ENCODE results near the gene RNF181.
A peak's percentile ranks its signal among the peaks of the same experiment; 100 is the strongest.

RNF181 gene, protein sequence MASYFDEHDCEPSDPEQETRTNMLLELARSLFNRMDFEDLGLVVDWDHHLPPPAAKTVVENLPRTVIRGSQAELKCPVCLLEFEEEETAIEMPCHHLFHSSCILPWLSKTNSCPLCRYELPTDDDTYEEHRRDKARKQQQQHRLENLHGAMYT

DNA sequence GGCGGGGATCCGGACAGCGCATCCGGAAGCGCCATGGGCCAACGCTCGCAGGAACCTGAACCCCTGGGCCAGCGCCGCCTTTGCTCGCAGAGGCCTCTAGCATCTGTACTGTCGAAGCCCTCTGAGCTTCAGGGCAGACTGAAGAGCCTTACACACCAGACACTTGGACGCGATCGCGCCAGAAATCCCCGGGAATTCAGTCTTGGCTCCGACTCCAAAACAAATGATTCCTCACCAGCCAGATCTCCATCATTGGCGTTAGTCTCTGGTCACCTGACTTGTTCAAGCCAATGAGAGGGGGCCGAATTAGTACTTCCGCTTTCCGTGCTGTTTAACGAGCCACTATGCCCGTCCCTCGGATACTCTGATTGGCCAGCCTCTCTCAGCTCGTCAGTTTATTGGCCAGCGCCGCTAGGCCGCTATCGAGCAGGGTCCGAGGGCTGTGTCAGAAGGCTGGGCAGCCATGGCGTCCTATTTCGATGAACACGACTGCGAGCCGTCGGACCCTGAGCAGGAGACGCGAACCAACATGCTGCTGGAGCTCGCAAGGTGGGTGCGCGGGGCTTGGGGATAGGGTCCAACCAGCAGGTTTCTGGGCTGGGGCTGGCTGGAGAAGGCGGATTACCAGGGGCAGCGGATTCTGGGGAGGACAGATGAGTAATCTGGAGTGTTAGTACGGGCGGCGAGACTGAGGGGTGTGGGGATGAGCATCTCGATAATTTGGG lies at the start of gene RNF181:
Gene RNF181, plus strand, starts transcription at position 445 of the 725 bp plus-strand sequence. Its CDS starts 19 bp downstream, at position 464.
- Mint-ChIP-seq H3K4me3 (peak within 1 kb of the TSS; percentile 95), H3K27me3 (no peaks in the 10 kb centered on the region), H3K36me3 (ENCODE audit: low read depth) (peaks cover 85% of the 10 kb centered on the region), H3K27ac (peak within 1 kb of the TSS; percentile 97), H3K9me3 (no peaks in the 10 kb centered on the region), H3K4me1 (ENCODE audit: low read depth) (peaks cover 83% of the 10 kb centered on the region)
- intact Hi-C loops (cut with micrococcal nuclease) = loop anchor here (2.0 to 5.0 kb wide), 2 partner anchors 17 to 188 kb away; no protein-coding TSS in a partner anchor

DNA sequence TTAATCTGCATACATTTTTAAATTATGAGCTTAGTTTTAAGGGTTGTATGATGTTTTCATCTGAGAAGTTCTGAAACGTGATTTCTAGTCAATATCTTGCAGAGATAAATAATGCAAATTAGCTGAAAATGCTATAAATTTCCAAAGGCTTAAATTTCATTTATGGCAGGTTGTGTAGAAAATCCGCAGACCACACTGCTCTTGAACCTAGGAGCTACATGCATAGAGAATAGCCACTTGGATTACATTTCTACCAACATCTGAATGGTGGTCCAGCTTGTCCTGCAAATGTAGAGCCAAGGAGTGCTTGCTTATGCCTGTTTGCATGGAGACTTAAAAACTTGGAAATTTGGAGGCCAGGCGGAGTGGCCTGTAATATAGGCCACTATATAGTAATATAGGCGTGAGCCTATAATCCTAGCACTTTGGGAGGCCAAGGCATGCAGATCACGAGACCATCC lies 49.7 kb upstream of the RNF181 start:
- Mint-ChIP-seq H3K36me3 (ENCODE audit: low read depth) (peaks cover 88% of the 10 kb centered on the region), H3K4me1 (ENCODE audit: low read depth) (peaks cover 59% of the 10 kb centered on the region), H3K27me3 (no peaks in the 10 kb centered on the region), H3K4me3 (no peak overlapping the region), H3K9me3 (no peaks in the 10 kb centered on the region), H3K27ac (no peak overlapping the region)
- intact Hi-C loops (cut with micrococcal nuclease) = no loop called here

DNA sequence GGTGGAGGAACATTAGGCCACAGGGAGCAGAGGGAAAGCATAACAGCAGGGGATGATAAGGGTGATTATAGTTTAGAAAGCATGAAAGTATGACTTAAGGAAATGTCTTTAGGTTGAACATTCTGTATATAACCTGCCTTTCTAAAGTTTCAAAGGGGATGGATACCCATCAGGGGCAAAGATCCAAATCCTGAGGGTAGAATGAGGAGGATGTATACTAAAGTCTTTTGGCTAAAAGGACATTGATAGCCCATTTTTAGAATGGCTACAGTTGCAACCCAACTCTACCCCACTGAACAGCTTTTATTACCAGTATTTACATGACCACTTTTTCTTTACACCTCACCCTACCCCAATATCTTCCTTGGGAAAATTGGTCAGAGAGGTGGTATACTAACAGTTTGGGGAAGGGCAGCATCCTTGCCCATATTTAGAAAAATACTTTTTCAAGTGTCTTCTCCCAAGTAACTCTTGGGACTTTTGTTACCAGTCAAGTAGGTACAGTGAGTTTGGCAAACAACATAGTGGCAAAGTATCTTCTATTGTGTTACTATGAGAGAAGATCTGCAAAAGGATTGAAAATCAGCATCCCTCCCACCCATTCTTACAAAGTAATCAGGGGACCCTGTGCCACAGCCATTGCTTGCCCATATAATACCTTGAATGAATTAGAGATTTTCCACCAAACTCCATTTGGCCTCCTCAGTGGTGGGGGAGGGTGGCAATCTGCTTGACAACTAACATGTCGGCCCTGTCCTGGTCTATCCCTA lies 48.3 kb upstream of the RNF181 start:
- Mint-ChIP-seq H3K36me3 (ENCODE audit: low read depth) (peaks cover 88% of the 10 kb centered on the region), H3K4me1 (ENCODE audit: low read depth) (peaks cover 63% of the 10 kb centered on the region)

DNA sequence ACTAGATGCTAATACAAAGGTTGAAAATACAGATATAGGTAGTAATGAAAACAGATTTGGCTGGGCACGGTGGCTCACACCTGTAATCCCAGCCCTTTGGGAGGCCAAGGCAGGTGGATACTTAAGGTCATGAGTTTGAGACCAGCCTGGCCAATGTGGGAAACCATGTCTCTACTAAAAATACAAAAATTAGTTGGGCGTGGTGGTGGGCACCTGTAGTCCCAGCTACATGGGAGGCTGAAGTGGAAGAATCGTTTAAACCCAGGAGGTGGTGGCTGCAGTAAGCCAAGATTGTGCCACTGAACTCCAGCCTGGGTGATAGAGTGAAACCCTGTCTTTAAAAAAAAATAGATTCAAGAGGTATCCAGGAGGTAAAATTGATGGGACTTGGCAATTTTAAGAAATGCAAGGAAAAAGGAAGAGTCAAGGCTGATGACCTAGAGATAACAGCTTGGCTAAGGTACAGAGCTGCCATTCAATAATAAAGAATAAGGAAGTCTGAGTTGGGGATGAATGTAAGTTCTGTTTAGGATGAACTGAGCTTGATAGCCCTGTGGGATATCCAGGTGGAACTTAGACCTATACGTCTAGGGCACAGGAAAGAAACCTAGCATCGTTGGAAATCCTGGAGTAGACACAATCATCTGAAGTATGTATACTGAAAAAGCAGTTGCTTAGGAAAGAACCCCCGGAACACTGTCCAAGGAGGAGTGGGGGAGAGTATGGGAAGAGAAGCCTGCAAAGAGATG lies 47.5 kb upstream of the RNF181 start:
- Mint-ChIP-seq H3K36me3 (ENCODE audit: low read depth) (peaks cover 88% of the 10 kb centered on the region), H3K27me3 (no peaks in the 10 kb centered on the region), H3K27ac (peak overlapping the region; percentile 25), H3K9me3 (no peaks in the 10 kb centered on the region), H3K4me3 (no peak overlapping the region), H3K4me1 (ENCODE audit: low read depth) (peaks cover 57% of the 10 kb centered on the region)
- intact Hi-C loops (cut with micrococcal nuclease) = no loop called here

More for the DNA sequence above, 48.3 kb upstream of the RNF181 start:
- H3K9me3 Mint-ChIP-seq = no peaks in the 10 kb centered on the region
- no peak overlapping the region for H3K4me3 Mint-ChIP-seq
- peak overlapping the region; percentile 25 for H3K27ac Mint-ChIP-seq
- H3K27me3 Mint-ChIP-seq = no peaks in the 10 kb centered on the region
- intact Hi-C loops (cut with micrococcal nuclease) = no loop called here

- H3K27ac Mint-ChIP-seq = peak overlapping the region; percentile 25
- no peak overlapping the region for H3K4me3 Mint-ChIP-seq
- intact Hi-C loops (cut with micrococcal nuclease) = no loop called here
- H3K4me1 Mint-ChIP-seq (ENCODE audit: low read depth) = peaks cover 52% of the 10 kb centered on the region
- no peaks in the 10 kb centered on the region for H3K9me3 Mint-ChIP-seq
- peaks cover 88% of the 10 kb centered on the region for H3K36me3 Mint-ChIP-seq (ENCODE audit: low read depth)
- H3K27me3 Mint-ChIP-seq = no peaks in the 10 kb centered on the region
These were observed 47.0 kb upstream of the RNF181 start for GRCh38 chr2:85548608-85548900.

GRCh38 chr2:85549095-85549494 lies 46.5 kb upstream of the RNF181 start:
- no peaks in the 10 kb centered on the region for H3K9me3 Mint-ChIP-seq
- H3K4me3 Mint-ChIP-seq = no peak overlapping the region
- intact Hi-C loops (cut with micrococcal nuclease) = no loop called here
- H3K27me3 Mint-ChIP-seq = no peaks in the 10 kb centered on the region
- peaks cover 49% of the 10 kb centered on the region for H3K4me1 Mint-ChIP-seq (ENCODE audit: low read depth)
- no peak overlapping the region for H3K27ac Mint-ChIP-seq
- peaks cover 88% of the 10 kb centered on the region for H3K36me3 Mint-ChIP-seq (ENCODE audit: low read depth)

GRCh38 chr2:85549826-85550225 lies 45.7 kb upstream of the RNF181 start:
- Mint-ChIP-seq H3K9me3 (no peaks in the 10 kb centered on the region), H3K27me3 (no peaks in the 10 kb centered on the region), H3K27ac (peak overlapping the region; percentile 70), H3K36me3 (ENCODE audit: low read depth) (peaks cover 88% of the 10 kb centered on the region), H3K4me1 (ENCODE audit: low read depth) (peaks cover 45% of the 10 kb centered on the region), H3K4me3 (no peak overlapping the region)
- intact Hi-C loops (cut with micrococcal nuclease) = no loop called here

DNA sequence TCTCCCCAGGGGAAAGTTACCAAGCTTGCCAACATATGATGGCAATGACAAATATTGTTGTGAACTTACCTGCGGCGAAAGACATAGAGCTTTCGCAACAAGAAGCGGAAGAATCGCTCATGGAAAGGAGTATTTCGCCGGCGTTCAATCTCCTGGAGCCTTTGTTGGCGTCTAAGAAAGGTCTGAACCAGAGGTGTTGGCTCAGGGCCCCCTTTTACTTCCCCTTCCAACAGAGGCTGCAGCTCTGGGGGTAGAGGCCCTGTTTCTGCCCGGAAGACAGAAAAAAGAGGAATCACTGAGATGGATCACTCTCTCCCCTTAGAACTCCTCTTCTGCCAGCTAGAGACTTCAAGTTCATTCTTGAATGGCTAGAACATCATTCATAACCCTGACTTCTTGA lies 45.1 kb upstream of the RNF181 start:
- Mint-ChIP-seq H3K36me3 (ENCODE audit: low read depth) (peaks cover 88% of the 10 kb centered on the region), H3K4me1 (ENCODE audit: low read depth) (peaks cover 45% of the 10 kb centered on the region), H3K27ac (peak overlapping the region; percentile 70), H3K9me3 (no peaks in the 10 kb centered on the region), H3K27me3 (no peaks in the 10 kb centered on the region), H3K4me3 (no peak overlapping the region)
- intact Hi-C loops (cut with micrococcal nuclease) = no loop called here

DNA sequence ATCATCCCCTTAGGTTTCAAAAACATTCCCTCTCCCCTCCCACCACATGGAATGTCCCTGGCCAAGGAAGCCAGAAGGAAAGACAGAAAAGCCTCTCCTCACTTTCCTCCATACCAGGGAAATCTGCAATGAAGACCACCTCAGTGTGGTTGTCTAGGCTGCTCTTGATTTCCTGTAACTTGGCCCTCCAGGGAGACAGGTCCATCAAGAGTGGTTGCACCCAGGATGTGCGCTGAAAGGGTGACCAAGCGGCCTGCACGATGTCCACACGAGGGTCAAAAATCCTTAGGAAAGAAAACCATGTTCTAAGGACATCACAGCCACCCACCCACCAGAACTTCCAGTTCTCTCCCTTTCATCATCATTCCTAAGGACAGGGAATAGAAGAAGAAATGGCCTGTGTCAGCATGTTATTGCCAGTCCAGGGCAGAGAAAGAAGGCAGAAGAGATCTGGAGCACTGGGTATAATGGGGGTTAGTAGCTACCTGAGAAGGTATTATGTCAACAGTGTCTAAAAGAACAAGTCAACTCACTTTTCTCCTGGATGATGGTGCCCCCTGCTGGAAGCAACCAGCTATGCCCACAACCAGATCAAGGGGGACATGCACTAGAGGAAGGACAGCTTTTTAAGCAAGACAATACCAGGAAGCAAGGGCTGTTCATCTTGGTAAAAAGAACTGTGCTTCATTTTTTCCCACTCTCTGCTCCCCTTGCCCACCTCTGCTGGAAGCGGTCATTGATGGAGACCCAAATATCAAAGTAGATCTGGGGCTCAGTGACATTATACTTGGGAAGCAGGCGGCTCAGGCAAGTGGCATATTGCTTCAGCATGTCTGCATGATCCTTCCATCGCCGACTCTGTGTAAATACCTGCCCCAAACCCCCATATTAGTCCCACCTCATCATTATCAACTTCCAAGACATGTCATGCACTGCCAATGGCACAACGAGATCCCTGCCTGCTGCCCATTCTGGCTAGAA lies 43.6 kb upstream of the RNF181 start:
- Mint-ChIP-seq H3K4me1 (ENCODE audit: low read depth) (peaks cover 45% of the 10 kb centered on the region), H3K27me3 (no peaks in the 10 kb centered on the region), H3K9me3 (no peaks in the 10 kb centered on the region), H3K4me3 (no peak overlapping the region), H3K36me3 (ENCODE audit: low read depth) (peaks cover 84% of the 10 kb centered on the region), H3K27ac (no peak overlapping the region)
- intact Hi-C loops (cut with micrococcal nuclease) = loop anchor here (1.0 to 2.0 kb wide), 2 partner anchors 132 to 161 kb away; no protein-coding TSS in a partner anchor

DNA sequence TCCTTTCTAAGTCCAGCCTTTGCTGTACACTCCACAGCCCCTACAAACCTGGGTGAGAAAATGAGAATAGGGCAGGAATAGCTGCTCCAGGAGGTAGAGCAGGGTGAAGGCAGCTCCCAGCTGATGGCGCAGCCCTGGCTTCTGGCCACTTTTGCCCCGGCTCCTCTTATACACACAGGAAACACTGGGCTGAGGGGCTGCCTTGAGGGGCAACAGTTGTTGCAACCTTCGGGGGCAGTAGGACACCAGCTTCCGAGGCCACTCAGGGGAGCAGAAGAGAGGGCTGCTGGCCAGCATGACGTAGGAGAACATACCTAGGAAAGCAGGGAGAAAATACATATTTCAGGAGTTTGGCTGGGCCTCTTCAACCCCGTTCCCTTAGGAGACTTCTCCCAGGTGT lies 42.4 kb upstream of the RNF181 start:
- Mint-ChIP-seq H3K9me3 (no peaks in the 10 kb centered on the region), H3K27me3 (no peaks in the 10 kb centered on the region), H3K27ac (no peak overlapping the region), H3K4me3 (no peak overlapping the region), H3K36me3 (ENCODE audit: low read depth) (peaks cover 84% of the 10 kb centered on the region), H3K4me1 (ENCODE audit: low read depth) (peaks cover 41% of the 10 kb centered on the region)
- intact Hi-C loops (cut with micrococcal nuclease) = loop anchor here (2.0 kb wide), 1 partner anchor 162 kb away; no protein-coding TSS in a partner anchor

- H3K27me3 Mint-ChIP-seq = no peaks in the 10 kb centered on the region
- H3K4me1 Mint-ChIP-seq (ENCODE audit: low read depth) = peaks cover 42% of the 10 kb centered on the region
- peaks cover 88% of the 10 kb centered on the region for H3K36me3 Mint-ChIP-seq (ENCODE audit: low read depth)
- H3K9me3 Mint-ChIP-seq = no peaks in the 10 kb centered on the region
- intact Hi-C loops (cut with micrococcal nuclease) = no loop called here
- H3K27ac Mint-ChIP-seq = no peak overlapping the region
- no peak overlapping the region for H3K4me3 Mint-ChIP-seq
These were observed 40.4 kb upstream of the RNF181 start for GRCh38 chr2:85554980-85555612.

GRCh38 chr2:85557130-85557529 lies 38.4 kb upstream of the RNF181 start:
- H3K27ac Mint-ChIP-seq = no peak overlapping the region
- H3K27me3 Mint-ChIP-seq = no peaks in the 10 kb centered on the region
- H3K4me1 Mint-ChIP-seq (ENCODE audit: low read depth) = peaks cover 38% of the 10 kb centered on the region
- intact Hi-C loops (cut with micrococcal nuclease) = no loop called here
- H3K9me3 Mint-ChIP-seq = no peaks in the 10 kb centered on the region
- H3K36me3 Mint-ChIP-seq (ENCODE audit: low read depth) = peaks cover 77% of the 10 kb centered on the region
- no peak overlapping the region for H3K4me3 Mint-ChIP-seq
